Vagina (tissue), 2 donors: ENCODE measurements around the gene FATE1. TPM values are rescaled to one million over a fixed set of nuclear protein-coding genes. Genes with fewer than 3 reads are reported as not detected.

Experiments
- DNase-seq, 2 donors: peaks; one replicate each; pipeline ENCODE4 v3.0.0-alpha.2; 2017; ENCODE audit errors: extremely low spot score in 2 of 2
- H3K27ac ChIP-seq: fragments of 200-600 bp; sonication (generic); one replicate; pipeline ENCODE4 v1.5.1; 2019
- H3K27me3 ChIP-seq: fragments of 200-600 bp; sonication (generic); one replicate; pipeline ENCODE4 v1.5.1; 2019
- H3K36me3 ChIP-seq, 2 donors: fragments of 200-600 bp; sonication (generic); one replicate each; pipeline ENCODE4 v1.5.1; 2017 to 2019
- H3K4me1 ChIP-seq: fragments of 200-600 bp; sonication (generic); one replicate; pipeline ENCODE4 v1.5.1; 2019
- H3K4me3 ChIP-seq, 2 donors: fragments of 200-600 bp; sonication (generic); 1 replicate in 1 of 2; 2 replicates in 1 of 2; pipeline ENCODE4 v1.5.1; 2016 to 2019
- H3K9me3 ChIP-seq: fragments of 200-600 bp; sonication (generic); one replicate; pipeline ENCODE4 v1.5.1; 2019
- POLR2A ChIP-seq, 2 donors: fragments of 450-650 bp; IDR thresholded peaks; one replicate each; pipeline ENCODE4 v1.6.1; 2017; ENCODE audit warnings: antibody characterized with exemption in 2 of 2, mild to moderate bottlenecking in 2 of 2, moderate library complexity in 2 of 2
- POLR2AphosphoS5 ChIP-seq, 2 donors: sonication (generic); formaldehyde crosslinking; IDR thresholded peaks; one replicate each; pipeline ENCODE4 v1.9.0; 2017; ENCODE audit warnings: antibody characterized with exemption in 2 of 2, mild to moderate bottlenecking in 2 of 2, low read depth in 1 of 2; ENCODE audit not compliant: insufficient read depth in 1 of 2
- intact Hi-C: fragments of 100-400 bp; cut with DNase I; formaldehyde crosslinking; loops from one replicate; pipeline ENCODE4 v1.15.1; 2023
- total RNA-seq: library from RNA; depleted of rRNA; stranded (reverse); fragments of >200 nt; gene quantifications from one replicate; pipeline ENCODE4 v1.2.3, GENCODE V29; 2016
- TF ChIP-seq, protein P1 (sequence below), 3 experiments: fragments of 450-650 bp in 2 of 3; fragments of 200-600 bp in 1 of 3; sonication (generic) in 1 of 3; IDR thresholded peaks; one replicate each; pipeline ENCODE4 v1.5.1; 2017 to 2019; ENCODE audit warnings: antibody characterized with exemption in 3 of 3, mild to moderate bottlenecking in 2 of 3, moderate library complexity in 2 of 3

FATE1 gene
- total RNA-seq, 1 donor from 2014 or later, result not detected

GRCh38 chrX:151702741-151703340, 13.0 kb upstream of the FATE1 start:
- Histone ChIP-seq H3K27ac (no peak overlapping the region), H3K36me3 (no peaks in the 10 kb centered on the region), H3K27me3 (no peaks in the 10 kb centered on the region), H3K4me3 (no peak overlapping the region), H3K4me1 (no peaks in the 10 kb centered on the region), H3K9me3 (no peaks in the 10 kb centered on the region)
- DNase-seq, result no peak
- intact Hi-C loops, result no loop called here
- TF ChIP-seq POLR2AphosphoS5 (IDR thresholded peaks at IDR 0.05; ENCODE audit: insufficient read depth in 1 of 2, low read depth in 1 of 2), result no peak
- no peak for TF ChIP-seq POLR2A (IDR thresholded peaks at IDR 0.05)
- TF ChIP-seq, protein P1, sequence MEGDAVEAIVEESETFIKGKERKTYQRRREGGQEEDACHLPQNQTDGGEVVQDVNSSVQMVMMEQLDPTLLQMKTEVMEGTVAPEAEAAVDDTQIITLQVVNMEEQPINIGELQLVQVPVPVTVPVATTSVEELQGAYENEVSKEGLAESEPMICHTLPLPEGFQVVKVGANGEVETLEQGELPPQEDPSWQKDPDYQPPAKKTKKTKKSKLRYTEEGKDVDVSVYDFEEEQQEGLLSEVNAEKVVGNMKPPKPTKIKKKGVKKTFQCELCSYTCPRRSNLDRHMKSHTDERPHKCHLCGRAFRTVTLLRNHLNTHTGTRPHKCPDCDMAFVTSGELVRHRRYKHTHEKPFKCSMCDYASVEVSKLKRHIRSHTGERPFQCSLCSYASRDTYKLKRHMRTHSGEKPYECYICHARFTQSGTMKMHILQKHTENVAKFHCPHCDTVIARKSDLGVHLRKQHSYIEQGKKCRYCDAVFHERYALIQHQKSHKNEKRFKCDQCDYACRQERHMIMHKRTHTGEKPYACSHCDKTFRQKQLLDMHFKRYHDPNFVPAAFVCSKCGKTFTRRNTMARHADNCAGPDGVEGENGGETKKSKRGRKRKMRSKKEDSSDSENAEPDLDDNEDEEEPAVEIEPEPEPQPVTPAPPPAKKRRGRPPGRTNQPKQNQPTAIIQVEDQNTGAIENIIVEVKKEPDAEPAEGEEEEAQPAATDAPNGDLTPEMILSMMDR (IDR thresholded peaks at IDR 0.05), result no peak

GRCh38 chrX:151703487-151703886, 12.3 kb upstream of the FATE1 start:
- Histone ChIP-seq H3K9me3 (no peaks in the 10 kb centered on the region), H3K4me1 (no peaks in the 10 kb centered on the region), H3K36me3 (no peaks in the 10 kb centered on the region), H3K27me3 (no peaks in the 10 kb centered on the region), H3K27ac (no peak overlapping the region), H3K4me3 (no peak overlapping the region)
- no peak for TF ChIP-seq POLR2A (IDR thresholded peaks at IDR 0.05)
- no peak for DNase-seq
- intact Hi-C loops, result no loop called here

GRCh38 chrX:151704041-151704663, 11.7 kb upstream of the FATE1 start:
- Histone ChIP-seq H3K36me3 (no peaks in the 10 kb centered on the region), H3K4me3 (no peak overlapping the region), H3K27me3 (no peaks in the 10 kb centered on the region), H3K9me3 (no peaks in the 10 kb centered on the region), H3K27ac (no peak overlapping the region), H3K4me1 (no peaks in the 10 kb centered on the region)
- TF ChIP-seq POLR2A (IDR thresholded peaks at IDR 0.05), result no peak
- TF ChIP-seq, protein P1 (IDR thresholded peaks at IDR 0.05), result no peak
- no peak for TF ChIP-seq POLR2AphosphoS5 (IDR thresholded peaks at IDR 0.05; ENCODE audit: insufficient read depth in 1 of 2, low read depth in 1 of 2)
- DNase-seq, result no peak
- intact Hi-C loops, result no loop called here

GRCh38 chrX:151708821-151709220, 7.0 kb upstream of the FATE1 start:
- H3K27ac ChIP-seq, result no peak overlapping the region
- no peaks in the 10 kb centered on the region for H3K4me1 ChIP-seq
- intact Hi-C loops, result no loop called here
- TF ChIP-seq, protein P1 (IDR thresholded peaks at IDR 0.05), result no peak
- no peak for TF ChIP-seq POLR2A (IDR thresholded peaks at IDR 0.05)
- TF ChIP-seq POLR2AphosphoS5 (IDR thresholded peaks at IDR 0.05; ENCODE audit: insufficient read depth in 1 of 2, low read depth in 1 of 2), result no peak
- DNase-seq, result no peak
- H3K27me3 ChIP-seq, result no peaks in the 10 kb centered on the region
- H3K4me3 ChIP-seq, result no peak overlapping the region
- H3K9me3 ChIP-seq, result no peaks in the 10 kb centered on the region
- no peaks in the 10 kb centered on the region for H3K36me3 ChIP-seq

DNA sequence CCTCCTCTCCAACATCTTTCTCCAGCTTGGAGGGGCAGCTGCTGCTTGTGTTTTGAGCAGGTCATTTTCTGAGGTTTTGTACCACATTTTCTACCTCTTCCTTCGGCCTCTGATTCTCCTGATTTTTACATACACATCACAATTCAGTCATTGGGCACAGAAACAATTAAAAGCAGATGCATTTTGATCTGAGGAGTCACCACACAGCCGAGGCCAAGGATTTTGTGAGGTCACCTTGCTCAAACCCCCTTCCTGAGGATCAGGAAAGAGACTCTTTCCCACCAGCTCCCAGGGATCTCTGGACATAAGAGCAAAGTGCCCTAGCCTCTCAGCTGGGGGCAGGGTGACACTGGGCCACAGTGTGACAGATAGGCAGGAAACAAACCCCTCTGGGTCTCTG, 5.4 kb upstream of the FATE1 start:
- Histone ChIP-seq H3K27me3 (no peaks in the 10 kb centered on the region), H3K9me3 (no peaks in the 10 kb centered on the region), H3K36me3 (no peaks in the 10 kb centered on the region), H3K4me3 (no peak overlapping the region), H3K27ac (no peak overlapping the region), H3K4me1 (no peaks in the 10 kb centered on the region)
- intact Hi-C loops, result no loop called here
- TF ChIP-seq POLR2AphosphoS5 (IDR thresholded peaks at IDR 0.05; ENCODE audit: insufficient read depth in 1 of 2, low read depth in 1 of 2) (no peak), POLR2A (IDR thresholded peaks at IDR 0.05) (no peak)
- TF ChIP-seq, protein P1 (IDR thresholded peaks at IDR 0.05), result no peak
- DNase-seq, result no peak
